ENCODE data around the gene SS18L1.

The SS18L1 gene

GRCh38 chr20:62155428-62156253 lies 12.1 kb downstream of the SS18L1 start:
- H3K27ac ChIP-seq = no peak overlapping the region
- TF ChIP-seq, protein P1, sequence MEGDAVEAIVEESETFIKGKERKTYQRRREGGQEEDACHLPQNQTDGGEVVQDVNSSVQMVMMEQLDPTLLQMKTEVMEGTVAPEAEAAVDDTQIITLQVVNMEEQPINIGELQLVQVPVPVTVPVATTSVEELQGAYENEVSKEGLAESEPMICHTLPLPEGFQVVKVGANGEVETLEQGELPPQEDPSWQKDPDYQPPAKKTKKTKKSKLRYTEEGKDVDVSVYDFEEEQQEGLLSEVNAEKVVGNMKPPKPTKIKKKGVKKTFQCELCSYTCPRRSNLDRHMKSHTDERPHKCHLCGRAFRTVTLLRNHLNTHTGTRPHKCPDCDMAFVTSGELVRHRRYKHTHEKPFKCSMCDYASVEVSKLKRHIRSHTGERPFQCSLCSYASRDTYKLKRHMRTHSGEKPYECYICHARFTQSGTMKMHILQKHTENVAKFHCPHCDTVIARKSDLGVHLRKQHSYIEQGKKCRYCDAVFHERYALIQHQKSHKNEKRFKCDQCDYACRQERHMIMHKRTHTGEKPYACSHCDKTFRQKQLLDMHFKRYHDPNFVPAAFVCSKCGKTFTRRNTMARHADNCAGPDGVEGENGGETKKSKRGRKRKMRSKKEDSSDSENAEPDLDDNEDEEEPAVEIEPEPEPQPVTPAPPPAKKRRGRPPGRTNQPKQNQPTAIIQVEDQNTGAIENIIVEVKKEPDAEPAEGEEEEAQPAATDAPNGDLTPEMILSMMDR (conservative IDR thresholded peaks at IDR 0.05) = no peak
- TF ChIP-seq ZFX (IDR thresholded peaks at IDR 0.05) = no peak

DNA sequence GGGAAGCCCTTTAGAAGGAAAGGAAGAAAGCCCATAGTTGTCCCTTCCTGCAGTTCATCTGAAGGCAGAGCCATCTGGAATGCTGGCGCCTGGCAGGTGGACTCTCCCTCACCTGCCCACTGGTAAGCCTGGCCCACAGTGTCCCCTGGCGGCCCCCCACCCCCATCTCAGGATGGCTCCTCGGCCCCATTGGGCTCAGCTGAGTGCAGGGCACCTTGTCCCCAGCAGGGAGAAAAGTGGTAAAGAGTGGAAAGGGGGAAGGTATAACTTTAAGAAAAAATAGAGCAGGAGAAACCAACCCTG lies 12.6 kb downstream of the SS18L1 start:
- TF ChIP-seq ZFX (IDR thresholded peaks at IDR 0.05) = no peak
- TF ChIP-seq, protein P1 (conservative IDR thresholded peaks at IDR 0.05) = no peak
- H3K27ac ChIP-seq = no peak overlapping the region

GRCh38 chr20:62156592-62157386 lies 13.2 kb downstream of the SS18L1 start:
- no peak overlapping the region for H3K27ac ChIP-seq
- TF ChIP-seq, protein P1 (conservative IDR thresholded peaks at IDR 0.05) = peak; percentile 82
- TF ChIP-seq ZFX (IDR thresholded peaks at IDR 0.05) = no peak

DNA sequence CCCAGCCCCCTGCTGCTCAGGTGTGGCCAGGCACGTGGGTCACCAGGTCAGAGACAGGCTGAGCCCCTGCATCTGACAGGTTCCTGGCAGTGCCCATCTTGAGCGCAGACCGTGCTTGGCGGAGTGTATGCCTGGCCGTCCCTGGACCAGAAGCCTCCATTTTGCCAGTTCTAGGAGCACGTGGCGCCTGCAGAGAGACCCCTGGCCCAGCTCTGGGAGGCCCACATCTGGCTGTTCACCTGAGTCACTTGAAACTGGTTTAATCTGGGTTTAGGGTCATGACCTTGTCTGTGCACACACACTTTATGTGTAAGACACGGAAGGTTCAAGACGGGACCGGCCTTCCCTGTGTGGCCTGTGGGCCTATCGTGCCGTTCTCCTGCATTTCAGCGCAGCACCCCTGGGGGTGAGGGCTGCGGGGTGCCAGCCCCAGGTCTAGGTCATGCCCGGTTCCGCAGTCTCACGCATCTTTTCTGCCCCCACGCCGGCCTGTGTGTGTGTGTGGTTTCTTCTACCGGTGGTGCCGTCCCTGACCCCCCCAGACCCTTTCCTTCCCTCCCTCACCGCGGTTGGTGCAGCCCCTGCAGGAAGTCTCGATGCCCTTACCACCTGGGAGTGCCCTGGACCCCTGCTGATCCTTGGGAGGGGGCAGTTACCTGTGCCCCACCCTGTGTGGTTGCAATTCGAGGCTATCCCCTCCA lies 14.0 kb downstream of the SS18L1 start:
- TF ChIP-seq, protein P1 (conservative IDR thresholded peaks at IDR 0.05) = no peak
- TF ChIP-seq ZFX (IDR thresholded peaks at IDR 0.05) = no peak
- H3K27ac ChIP-seq = no peak overlapping the region

DNA sequence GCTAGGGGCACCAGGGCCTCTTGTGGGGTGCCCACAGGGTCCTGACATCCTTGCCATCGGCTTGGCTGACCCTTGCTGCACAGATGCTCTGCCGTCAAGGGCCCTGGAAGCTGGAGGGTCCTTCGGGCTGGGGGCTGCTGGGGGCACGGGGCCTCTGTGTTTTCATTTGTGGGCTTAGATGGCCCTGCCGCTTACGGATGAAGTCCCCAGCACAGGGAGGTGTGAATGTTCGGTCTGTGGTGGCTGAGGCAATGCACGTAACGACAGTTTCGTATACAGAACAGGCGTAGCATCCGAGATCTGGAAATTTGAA lies 14.5 kb downstream of the SS18L1 start:
- H3K27ac ChIP-seq = no peak overlapping the region
- TF ChIP-seq ZFX (IDR thresholded peaks at IDR 0.05) = no peak
- TF ChIP-seq, protein P1 (conservative IDR thresholded peaks at IDR 0.05) = no peak

DNA sequence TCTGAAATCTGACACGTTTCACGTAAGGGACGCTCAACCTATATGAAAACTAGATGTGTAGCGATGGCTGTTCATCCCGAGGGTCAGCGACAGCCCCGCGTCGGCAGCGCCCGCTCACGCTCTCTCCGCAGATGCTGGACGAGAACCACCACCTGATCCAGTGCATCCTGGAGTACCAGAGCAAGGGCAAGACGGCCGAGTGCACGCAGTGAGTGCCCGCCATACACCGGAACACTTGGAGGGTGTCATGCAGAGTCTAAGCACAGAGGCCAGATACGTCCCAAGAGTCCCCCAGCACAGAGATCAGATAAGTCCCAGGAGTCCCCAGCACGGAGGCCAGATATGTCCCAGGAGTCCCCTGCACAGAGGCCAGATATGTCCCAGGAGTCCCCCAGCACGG lies 15.0 kb downstream of the SS18L1 start:
- H3K27ac ChIP-seq = no peak overlapping the region
- TF ChIP-seq, protein P1 (conservative IDR thresholded peaks at IDR 0.05) = no peak
- no peak for TF ChIP-seq ZFX (IDR thresholded peaks at IDR 0.05)

- H3K27ac ChIP-seq = no peak overlapping the region
- TF ChIP-seq, protein P1 (conservative IDR thresholded peaks at IDR 0.05) = no peak
- TF ChIP-seq ZFX (IDR thresholded peaks at IDR 0.05) = no peak
Observed at GRCh38 chr20:62159052-62159451, 15.5 kb downstream of the SS18L1 start.

Data from C4-2B (cell line).